ENCODE measurements around the gene DHODH.

The DHODH gene

GRCh38 chr16:72013888-72014581 is 5.5 kb downstream of the DHODH start:
- no peak for DNase-seq

- no peak for DNase-seq
These were observed 6.1 kb downstream of the DHODH start for GRCh38 chr16:72014675-72015074.

GRCh38 chr16:72015124-72015523 is 6.6 kb downstream of the DHODH start:
- no peak for DNase-seq

- no peak for DNase-seq
These were observed 9.9 kb downstream of the DHODH start for GRCh38 chr16:72018470-72018869.

GRCh38 chr16:72021043-72021442 is 12.5 kb downstream of the DHODH start:
- no peak for DNase-seq

GRCh38 chr16:72022127-72022526 is 13.6 kb downstream of the DHODH start:
- no peak for DNase-seq

- no peak for DNase-seq
These were observed 15.4 kb downstream of the DHODH start for GRCh38 chr16:72023962-72024361.

- DNase-seq, result no peak
These were observed 16.4 kb downstream of the DHODH start for GRCh38 chr16:72024862-72025382.

- no peak for DNase-seq
These were observed 17.0 kb downstream of the DHODH start for GRCh38 chr16:72025404-72026114.

- no peak for DNase-seq
These were observed 19.3 kb downstream of the DHODH start for GRCh38 chr16:72027669-72028378.

- no peak for DNase-seq
These were observed 21.2 kb downstream of the DHODH start for GRCh38 chr16:72029567-72030271.

- DNase-seq, result no peak
These were observed 24.9 kb downstream of the DHODH start for GRCh38 chr16:72033437-72033836.

- no peak for DNase-seq
These were observed 27.6 kb downstream of the DHODH start for GRCh38 chr16:72036098-72036497.

GRCh38 chr16:72042157-72042660 is 33.7 kb downstream of the DHODH start:
- peak; percentile 30 for DNase-seq

- DNase-seq, result no peak
These were observed 34.5 kb downstream of the DHODH start for GRCh38 chr16:72043058-72043457.

- no peak for DNase-seq
These were observed 35.0 kb downstream of the DHODH start for GRCh38 chr16:72043539-72043938.

GRCh38 chr16:72044296-72044695 is 35.8 kb downstream of the DHODH start:
- no peak for DNase-seq

- DNase-seq, result no peak
These were observed 36.3 kb downstream of the DHODH start for GRCh38 chr16:72044825-72045359.

- no peak for DNase-seq
These were observed 40.6 kb downstream of the DHODH start for GRCh38 chr16:72049110-72049509.

GRCh38 chr16:72050769-72051464 is 42.4 kb downstream of the DHODH start:
- no peak for DNase-seq

GRCh38 chr16:72051818-72052217 is 43.3 kb downstream of the DHODH start:
- no peak for DNase-seq

Measured in left hindlimb (tissue), 1 donor.